Uterus (tissue), 4 donors: ENCODE data around the gene TCF23. TPM values are rescaled to one million over a fixed set of nuclear protein-coding genes. Genes with fewer than 3 reads are reported as not detected.
A peak's percentile ranks its signal among the peaks of the same experiment; 100 is the strongest.

Experiments used
- DNase-seq, 2 donors: peaks; one replicate each; pipeline ENCODE4 v3.0.0-alpha.2; 2019 to 2020
- H3K27ac ChIP-seq, 2 donors: fragments of 200-600 bp; sonication (generic); 1 replicate in 1 of 2; 2 replicates in 1 of 2; pipeline ENCODE4 v1.5.1; 2016 to 2018
- H3K27me3 ChIP-seq, 2 donors: fragments of 200-600 bp; sonication (generic); one replicate each; pipeline ENCODE4 v1.5.1; 2018 to 2019; ENCODE audit warnings: control low read depth in 1 of 2
- H3K36me3 ChIP-seq, 2 donors: fragments of 200-600 bp; sonication (generic); one replicate each; pipeline ENCODE4 v1.5.1; 2019; ENCODE audit warnings: control low read depth in 1 of 2
- H3K4me1 ChIP-seq, 2 donors: fragments of 200-600 bp; sonication (generic); one replicate each; pipeline ENCODE4 v1.5.1; 2018 to 2019; ENCODE audit warnings: control low read depth in 1 of 2
- H3K4me3 ChIP-seq, 2 donors: fragments of 200-600 bp; sonication (generic); 1 replicate in 1 of 2; 2 replicates in 1 of 2; pipeline ENCODE4 v1.5.1; 2018 to 2019; ENCODE audit warnings: mild to moderate bottlenecking in 1 of 2
- H3K9me3 ChIP-seq, 2 donors: fragments of 200-600 bp; sonication (generic); one replicate each; pipeline ENCODE4 v1.5.1; 2019; ENCODE audit warnings: control low read depth in 1 of 2
- POLR2A ChIP-seq, 2 donors: fragments of 450-650 bp; IDR thresholded peaks; one replicate each; pipeline ENCODE4 v1.6.1; 2016; ENCODE audit warnings: antibody characterized with exemption in 2 of 2, mild to moderate bottlenecking in 1 of 2, moderate library complexity in 1 of 2
- intact Hi-C: fragments of 100-400 bp; cut with DNase I; formaldehyde crosslinking; loops from one replicate; pipeline ENCODE4 v1.15.1; 2023; ENCODE audit warnings: low total_unique reads
- total RNA-seq, 4 donors: library from RNA; depleted of rRNA in 3 of 4; stranded (reverse); fragments of >200 nt in 3 of 4; gene quantifications; one replicate each; pipeline versions ENCODE4 v1.1.0 to v1.2.4, GENCODE V29; 2014 to 2023
- TF ChIP-seq, protein P1 (sequence below), 4 experiments: fragments of 200-600 bp in 2 of 4; fragments of 450-650 bp in 2 of 4; sonication (generic) in 2 of 4; IDR thresholded peaks; one replicate each; pipeline ENCODE4 v1.5.1; 2016 to 2019; ENCODE audit warnings: antibody characterized with exemption in 4 of 4, mild to moderate bottlenecking in 2 of 4, moderate library complexity in 1 of 4
- donor health status: DM: yes; HTN: yes; CAD: no.

TCF23 gene
- total RNA-seq, 4 donors from 2014 or later = 19.4 to 84.6 (median 32.0) TPM

- intact Hi-C loops = no loop called here
- H3K9me3 ChIP-seq = no peaks in the 10 kb centered on the region
- H3K36me3 ChIP-seq = no peaks in the 10 kb centered on the region
- peaks cover 4 to 6% of the 10 kb centered on the region in 2 donors for H3K4me1 ChIP-seq
- peak overlapping the region in 1 of 2 donors; percentile 62 for H3K27ac ChIP-seq
- H3K4me3 ChIP-seq = no peak overlapping the region
- no peaks in the 10 kb centered on the region for H3K27me3 ChIP-seq
- TF ChIP-seq POLR2A (IDR thresholded peaks at IDR 0.05) = no peak
- TF ChIP-seq, protein P1, sequence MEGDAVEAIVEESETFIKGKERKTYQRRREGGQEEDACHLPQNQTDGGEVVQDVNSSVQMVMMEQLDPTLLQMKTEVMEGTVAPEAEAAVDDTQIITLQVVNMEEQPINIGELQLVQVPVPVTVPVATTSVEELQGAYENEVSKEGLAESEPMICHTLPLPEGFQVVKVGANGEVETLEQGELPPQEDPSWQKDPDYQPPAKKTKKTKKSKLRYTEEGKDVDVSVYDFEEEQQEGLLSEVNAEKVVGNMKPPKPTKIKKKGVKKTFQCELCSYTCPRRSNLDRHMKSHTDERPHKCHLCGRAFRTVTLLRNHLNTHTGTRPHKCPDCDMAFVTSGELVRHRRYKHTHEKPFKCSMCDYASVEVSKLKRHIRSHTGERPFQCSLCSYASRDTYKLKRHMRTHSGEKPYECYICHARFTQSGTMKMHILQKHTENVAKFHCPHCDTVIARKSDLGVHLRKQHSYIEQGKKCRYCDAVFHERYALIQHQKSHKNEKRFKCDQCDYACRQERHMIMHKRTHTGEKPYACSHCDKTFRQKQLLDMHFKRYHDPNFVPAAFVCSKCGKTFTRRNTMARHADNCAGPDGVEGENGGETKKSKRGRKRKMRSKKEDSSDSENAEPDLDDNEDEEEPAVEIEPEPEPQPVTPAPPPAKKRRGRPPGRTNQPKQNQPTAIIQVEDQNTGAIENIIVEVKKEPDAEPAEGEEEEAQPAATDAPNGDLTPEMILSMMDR (IDR thresholded peaks at IDR 0.05) = no peak
- no peak for DNase-seq
Observed at GRCh38 chr2:27158468-27158867, 9.7 kb downstream of the TCF23 start.

- H3K27me3 ChIP-seq = no peaks in the 10 kb centered on the region
- intact Hi-C loops = no loop called here
- H3K36me3 ChIP-seq = no peaks in the 10 kb centered on the region
- H3K4me3 ChIP-seq = no peak overlapping the region
- no peak for TF ChIP-seq POLR2A (IDR thresholded peaks at IDR 0.05)
- TF ChIP-seq, protein P1 (IDR thresholded peaks at IDR 0.05) = no peak
- no peak for DNase-seq
- H3K27ac ChIP-seq = peak overlapping the region in 1 of 2 donors; percentile 62
- H3K9me3 ChIP-seq = no peaks in the 10 kb centered on the region
- H3K4me1 ChIP-seq = peaks cover 4 to 6% of the 10 kb centered on the region in 2 donors
Observed at GRCh38 chr2:27159271-27159670, 10.5 kb downstream of the TCF23 start.

GRCh38 chr2:27160191-27160590 is 11.4 kb downstream of the TCF23 start:
- H3K4me3 ChIP-seq = no peak overlapping the region
- H3K36me3 ChIP-seq = no peaks in the 10 kb centered on the region
- H3K27ac ChIP-seq = no peak overlapping the region
- peaks cover under 1 to 2% of the 10 kb centered on the region in 2 donors for H3K4me1 ChIP-seq
- H3K9me3 ChIP-seq = no peaks in the 10 kb centered on the region
- TF ChIP-seq, protein P1 (IDR thresholded peaks at IDR 0.05) = no peak
- TF ChIP-seq POLR2A (IDR thresholded peaks at IDR 0.05) = no peak
- intact Hi-C loops = no loop called here
- no peaks in the 10 kb centered on the region for H3K27me3 ChIP-seq
- DNase-seq = no peak

GRCh38 chr2:27162151-27163121 is 13.6 kb downstream of the TCF23 start:
- no peak for DNase-seq
- H3K36me3 ChIP-seq = no peaks in the 10 kb centered on the region
- intact Hi-C loops = no loop called here
- no peaks in the 10 kb centered on the region for H3K9me3 ChIP-seq
- no peaks in the 10 kb centered on the region for H3K27me3 ChIP-seq
- TF ChIP-seq, protein P1 (IDR thresholded peaks at IDR 0.05) = no peak
- TF ChIP-seq POLR2A (IDR thresholded peaks at IDR 0.05) = no peak
- no peak overlapping the region for H3K27ac ChIP-seq
- no peak overlapping the region for H3K4me3 ChIP-seq
- no peaks in the 10 kb centered on the region for H3K4me1 ChIP-seq
